ENCODE data around the gene LCE6A.

GRCh38 chr1:152811050-152811449 lies 31.6 kb upstream of the LCE6A start:
- no peak for TF ChIP-seq EZH2 (IDR thresholded peaks at IDR 0.05; ENCODE audit: low read length, missing control alignments)
- TF ChIP-seq CTCF (conservative IDR thresholded peaks at IDR 0.05 in 1 of 2, IDR thresholded peaks at IDR 0.05 in 1 of 2; ENCODE audit: low read depth in 1 of 2, low read length in 2 of 2) = no peak
